Measurements from ENCODE around the gene EVA1C. TPM values are rescaled to one million over a fixed set of nuclear protein-coding genes. Genes with fewer than 3 reads are reported as not detected.

EVA1C gene
- total RNA-seq, 1 experiment from 2014 or later = 29.3 TPM

DNA sequence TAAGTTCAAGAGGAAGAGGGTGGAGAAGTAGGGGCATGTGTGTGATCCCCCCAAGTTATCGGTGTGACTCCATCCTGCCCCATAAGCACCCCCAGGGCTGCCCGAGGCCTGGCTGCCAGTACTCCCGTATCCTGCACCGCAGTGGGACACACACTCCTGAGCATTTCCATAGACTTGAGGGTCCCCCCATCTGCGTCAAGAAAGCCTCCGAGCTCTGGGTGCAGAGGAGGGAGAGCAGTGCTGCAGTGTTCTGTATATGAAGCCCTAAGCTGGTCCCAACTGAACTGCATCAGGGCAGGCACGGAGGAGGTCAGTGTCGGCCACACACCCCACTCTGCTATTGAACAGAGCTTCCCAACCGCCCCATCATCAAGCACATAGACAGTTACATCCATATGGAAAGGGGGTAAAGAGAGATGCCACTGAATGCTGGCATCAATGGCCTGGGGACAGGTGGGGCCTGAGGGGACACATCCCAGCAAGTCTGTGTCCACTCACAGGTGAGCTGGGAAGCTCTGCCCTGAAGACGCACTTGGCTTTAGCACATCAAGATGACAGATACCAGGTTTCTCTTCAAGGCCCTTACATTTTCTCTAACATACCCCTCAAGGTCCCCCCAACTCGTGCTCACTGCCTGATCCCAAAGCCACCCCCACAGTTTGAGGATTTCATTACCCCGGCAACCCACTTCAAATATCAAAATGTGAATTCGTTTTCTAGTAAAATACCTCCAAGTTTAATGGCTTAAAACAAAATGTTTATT, 64.3 kb downstream of the EVA1C start:
- Histone ChIP-seq H3K27ac (ENCODE audit: low read depth, low read length) (peak overlapping the region; percentile 47), H3K4me2 (ENCODE audit: low read length) (no peak overlapping the region), H3K36me3 (ENCODE audit: control insufficient read depth in 1 of 2, insufficient read depth in 2 of 2, low read length in 2 of 2) (peaks cover 0 to 6% of the 10 kb centered on the region in 2 experiments; a peak in 1 of 4 replicates), H2AFZ (ENCODE audit: low read depth, low read length, poor library complexity, severe bottlenecking) (no peak overlapping the region), H3K27me3 (ENCODE audit: insufficient read depth, low read length) (no peaks in the 10 kb centered on the region), H3K4me1 (ENCODE audit: control insufficient read depth in 1 of 2, insufficient read depth in 2 of 2, low read length in 2 of 2) (peaks cover 51% of the 10 kb centered on the region in 2 experiments), H3K79me2 (ENCODE audit: insufficient read depth, low read length) (peaks cover 4% of the 10 kb centered on the region; the same call in 1 of the 2 replicates), H3K9me2 (ENCODE audit: insufficient read depth) (no peaks in the 10 kb centered on the region), H4K20me1 (ENCODE audit: insufficient read depth) (no peaks in the 10 kb centered on the region), H3K9me3 (ENCODE audit: control insufficient read depth in 1 of 2, insufficient read depth in 1 of 2, low read depth in 1 of 2, low read length in 2 of 2) (no peaks in the 10 kb centered on the region), H3K9ac (ENCODE audit: low read length) (no peak overlapping the region), H3K4me3 (replicated peaks in 1 of 2; ENCODE audit: low read depth in 1 of 2, low read length in 2 of 2) (no peak overlapping the region)
- DNase-seq (ENCODE audit: low read depth, low spot score) (no peak), ATAC-seq (no peak)
- BruUV-seq (replicated peaks) = no TSS peak
- ChIA-PET POLR2A (interaction anchor here (0.6 kb wide), 1 partner anchor 95 kb away, joined by 3 read pairs; no protein-coding TSS in a partner anchor), RAD21 (ENCODE audit: low non-redundant PET in 1 of 2, low total read pairs in 2 of 2, uncharacterized antibody in 2 of 2, unreplicated experiment in 2 of 2) (no interaction called here), CTCF (no interaction called here)
- TF ChIP-seq POLR2A (IDR thresholded peaks at IDR 0.05; ENCODE audit: borderline replicate concordance, extremely low read depth, insufficient read depth, insufficient read length) = no peak
- no peak for TF ChIP-seq CBX3 (IDR thresholded peaks at IDR 0.05; ENCODE audit: low read depth)
- no peak for TF ChIP-seq CEBPB (IDR thresholded peaks at IDR 0.05; ENCODE audit: low read depth)
- TF ChIP-seq SRF (IDR thresholded peaks at IDR 0.05; ENCODE audit: low read depth) = no peak
- no peak for TF ChIP-seq ZFX (IDR thresholded peaks at IDR 0.05)
- no peak for TF ChIP-seq ZNF274 (IDR thresholded peaks at IDR 0.05; ENCODE audit: low read depth, low read length)
- TF ChIP-seq, protein P1, sequence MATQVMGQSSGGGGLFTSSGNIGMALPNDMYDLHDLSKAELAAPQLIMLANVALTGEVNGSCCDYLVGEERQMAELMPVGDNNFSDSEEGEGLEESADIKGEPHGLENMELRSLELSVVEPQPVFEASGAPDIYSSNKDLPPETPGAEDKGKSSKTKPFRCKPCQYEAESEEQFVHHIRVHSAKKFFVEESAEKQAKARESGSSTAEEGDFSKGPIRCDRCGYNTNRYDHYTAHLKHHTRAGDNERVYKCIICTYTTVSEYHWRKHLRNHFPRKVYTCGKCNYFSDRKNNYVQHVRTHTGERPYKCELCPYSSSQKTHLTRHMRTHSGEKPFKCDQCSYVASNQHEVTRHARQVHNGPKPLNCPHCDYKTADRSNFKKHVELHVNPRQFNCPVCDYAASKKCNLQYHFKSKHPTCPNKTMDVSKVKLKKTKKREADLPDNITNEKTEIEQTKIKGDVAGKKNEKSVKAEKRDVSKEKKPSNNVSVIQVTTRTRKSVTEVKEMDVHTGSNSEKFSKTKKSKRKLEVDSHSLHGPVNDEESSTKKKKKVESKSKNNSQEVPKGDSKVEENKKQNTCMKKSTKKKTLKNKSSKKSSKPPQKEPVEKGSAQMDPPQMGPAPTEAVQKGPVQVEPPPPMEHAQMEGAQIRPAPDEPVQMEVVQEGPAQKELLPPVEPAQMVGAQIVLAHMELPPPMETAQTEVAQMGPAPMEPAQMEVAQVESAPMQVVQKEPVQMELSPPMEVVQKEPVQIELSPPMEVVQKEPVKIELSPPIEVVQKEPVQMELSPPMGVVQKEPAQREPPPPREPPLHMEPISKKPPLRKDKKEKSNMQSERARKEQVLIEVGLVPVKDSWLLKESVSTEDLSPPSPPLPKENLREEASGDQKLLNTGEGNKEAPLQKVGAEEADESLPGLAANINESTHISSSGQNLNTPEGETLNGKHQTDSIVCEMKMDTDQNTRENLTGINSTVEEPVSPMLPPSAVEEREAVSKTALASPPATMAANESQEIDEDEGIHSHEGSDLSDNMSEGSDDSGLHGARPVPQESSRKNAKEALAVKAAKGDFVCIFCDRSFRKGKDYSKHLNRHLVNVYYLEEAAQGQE (IDR thresholded peaks at IDR 0.05; ENCODE audit: low read depth) = no peak
- no peak for TF ChIP-seq EZH2 (IDR thresholded peaks at IDR 0.05)
- no peak for TF ChIP-seq FOSL1 (IDR thresholded peaks at IDR 0.05; ENCODE audit: low read depth)
- no peak for TF ChIP-seq YY1 (IDR thresholded peaks at IDR 0.05; ENCODE audit: extremely low read depth, insufficient replicate concordance, low read depth, low read length)
- no peak for TF ChIP-seq SP1 (IDR thresholded peaks at IDR 0.05; ENCODE audit: low read depth)
- intact Hi-C loops (cut with micrococcal nuclease) = no loop called here

Measured in HCT116 (cell line).